GM12891 (cell line): ENCODE data around the gene PCK2.
"Not testable (repeated sequence)": the region's sequence is repeated elsewhere in the genome, so short reads cannot be mapped to it uniquely, and the experiment has no call there.

ENCODE experiments used
- DNase-seq: peaks from one replicate; pipeline ENCODE4 v3.0.0; 2011; ENCODE audit warnings: low spot score; ENCODE audit not compliant: insufficient read length
- FAIRE-seq: peaks from 2 replicates; lab custom pipeline; 2011; peaks lifted over from hg19 to GRCh38; lab: Jason Lieb, UNC
- PAX5 ChIP-seq: IDR thresholded peaks from 2 replicates; pipeline ENCODE4 v1.6.1; 2011; ENCODE audit warnings: low read length, moderate library complexity, mild to moderate bottlenecking; ENCODE audit not compliant: insufficient read depth, severe bottlenecking
- POLR2A ChIP-seq: IDR thresholded peaks from 2 replicates; pipeline ENCODE4 v1.6.1; 2011; ENCODE audit warnings: low read depth, low read length, control low read depth
- POLR2AphosphoS5 ChIP-seq: IDR thresholded peaks from 2 replicates; pipeline ENCODE4 v1.6.1; 2011; ENCODE audit warnings: low read depth, low read length, control low read depth
- POU2F2 ChIP-seq: IDR thresholded peaks from 2 replicates; pipeline ENCODE4 v1.6.1; 2011; ENCODE audit warnings: low read depth, mild to moderate bottlenecking, control low read depth, low read length, moderate library complexity
- SPI1 ChIP-seq: IDR thresholded peaks from 2 replicates; pipeline ENCODE4 v1.6.1; 2011; ENCODE audit warnings: low read depth, low read length, control low read depth
- TAF1 ChIP-seq: IDR thresholded peaks from 2 replicates; pipeline ENCODE4 v1.6.1; 2011; ENCODE audit warnings: low read depth, low read length, control low read depth

Gene PCK2

DNA sequence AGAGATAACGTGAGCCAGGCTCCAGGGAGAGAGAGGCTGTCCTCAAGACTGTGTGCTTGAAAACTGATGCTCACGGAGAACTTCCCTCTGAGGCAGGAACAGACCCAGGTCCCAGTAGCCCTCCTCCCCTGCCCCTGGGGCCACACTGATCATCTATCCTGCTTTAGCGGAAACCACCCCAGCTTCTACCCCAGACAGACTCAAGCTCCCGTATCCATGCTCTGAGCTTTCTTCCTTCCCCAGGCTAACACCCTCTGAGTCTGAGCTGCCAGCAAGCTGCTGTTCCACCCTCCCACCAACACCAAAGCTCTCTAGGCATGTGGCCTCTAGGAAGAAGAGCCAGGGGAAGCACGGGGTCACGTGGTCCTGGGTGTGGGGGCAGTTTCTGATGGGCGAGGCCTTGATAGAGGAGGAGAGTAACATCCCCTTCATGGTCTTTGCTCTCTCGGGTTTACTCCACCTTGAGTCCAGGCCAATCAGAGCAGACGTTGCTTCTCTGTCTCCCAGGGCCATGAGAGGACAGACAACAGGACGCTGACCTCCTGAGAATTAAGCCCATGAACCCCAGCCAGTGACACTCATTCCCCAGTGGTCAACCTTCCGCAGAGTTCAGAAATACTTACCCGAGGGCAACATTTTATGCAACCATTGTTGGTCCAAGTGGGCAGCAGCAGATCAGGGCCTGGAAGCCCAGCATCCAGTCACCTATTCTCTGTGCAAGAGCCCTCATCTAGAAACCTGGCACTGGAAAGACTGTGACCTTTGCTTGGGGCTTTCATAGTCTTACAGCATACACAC, 1.4 kb downstream of the PCK2 start:
- DNase-seq (peak; percentile 90), FAIRE-seq (peak; percentile 87)
- peak; percentile 98 for TF ChIP-seq POLR2A
- TF ChIP-seq POLR2AphosphoS5 = peak; percentile 98
- peak; percentile 98 for TF ChIP-seq TAF1
- no peak for TF ChIP-seq PAX5
- no peak for TF ChIP-seq SPI1
- peak; percentile 92 for TF ChIP-seq POU2F2

GRCh38 chr14:24096545-24097181, 2.6 kb downstream of the PCK2 start:
- FAIRE-seq = peak; percentile 26
- TF ChIP-seq POU2F2 = no peak
- no peak for TF ChIP-seq POLR2A
- no peak for TF ChIP-seq SPI1
- no peak for TF ChIP-seq POLR2AphosphoS5
- TF ChIP-seq PAX5 = no peak
- no peak for TF ChIP-seq TAF1
- no peak for DNase-seq

DNA sequence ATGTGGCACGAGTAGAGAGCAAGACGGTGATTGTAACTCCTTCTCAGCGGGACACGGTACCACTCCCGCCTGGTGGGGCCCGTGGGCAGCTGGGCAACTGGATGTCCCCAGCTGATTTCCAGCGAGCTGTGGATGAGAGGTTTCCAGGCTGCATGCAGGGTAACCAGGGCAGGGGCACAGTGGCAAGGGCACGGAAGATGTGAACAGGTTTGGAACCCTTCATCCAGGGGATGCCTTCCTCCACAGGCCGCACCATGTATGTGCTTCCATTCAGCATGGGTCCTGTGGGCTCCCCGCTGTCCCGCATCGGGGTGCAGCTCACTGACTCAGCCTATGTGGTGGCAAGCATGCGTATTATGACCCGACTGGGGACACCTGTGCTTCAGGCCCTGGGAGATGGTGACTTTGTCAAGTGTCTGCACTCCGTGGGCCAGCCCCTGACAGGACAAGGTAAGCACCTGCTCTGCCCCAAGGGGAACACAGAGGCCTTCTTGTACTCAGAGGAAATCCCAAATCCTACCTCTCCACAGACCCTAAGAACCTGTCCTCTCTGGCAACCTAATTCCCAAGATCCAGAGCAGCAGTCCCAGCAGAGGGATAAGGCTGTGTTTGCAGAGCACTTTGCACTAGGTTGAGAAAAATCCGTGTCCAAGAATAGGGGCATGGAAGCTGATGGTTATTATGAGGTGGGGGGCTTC, 4.3 kb downstream of the PCK2 start:
- DNase-seq (no peak), FAIRE-seq (no peak)
- TF ChIP-seq SPI1 (no peak), TAF1 (no peak), POU2F2 (no peak), POLR2AphosphoS5 (no peak), PAX5 (no peak), POLR2A (no peak)

- DNase-seq (no peak), FAIRE-seq (no peak)
- TF ChIP-seq POU2F2 = no peak
- TF ChIP-seq SPI1 = no peak
- TF ChIP-seq POLR2AphosphoS5 = no peak
- TF ChIP-seq TAF1 = no peak
- no peak for TF ChIP-seq PAX5
- TF ChIP-seq POLR2A = no peak
Observed at GRCh38 chr14:24098927-24099813, 5.1 kb downstream of the PCK2 start.

DNA sequence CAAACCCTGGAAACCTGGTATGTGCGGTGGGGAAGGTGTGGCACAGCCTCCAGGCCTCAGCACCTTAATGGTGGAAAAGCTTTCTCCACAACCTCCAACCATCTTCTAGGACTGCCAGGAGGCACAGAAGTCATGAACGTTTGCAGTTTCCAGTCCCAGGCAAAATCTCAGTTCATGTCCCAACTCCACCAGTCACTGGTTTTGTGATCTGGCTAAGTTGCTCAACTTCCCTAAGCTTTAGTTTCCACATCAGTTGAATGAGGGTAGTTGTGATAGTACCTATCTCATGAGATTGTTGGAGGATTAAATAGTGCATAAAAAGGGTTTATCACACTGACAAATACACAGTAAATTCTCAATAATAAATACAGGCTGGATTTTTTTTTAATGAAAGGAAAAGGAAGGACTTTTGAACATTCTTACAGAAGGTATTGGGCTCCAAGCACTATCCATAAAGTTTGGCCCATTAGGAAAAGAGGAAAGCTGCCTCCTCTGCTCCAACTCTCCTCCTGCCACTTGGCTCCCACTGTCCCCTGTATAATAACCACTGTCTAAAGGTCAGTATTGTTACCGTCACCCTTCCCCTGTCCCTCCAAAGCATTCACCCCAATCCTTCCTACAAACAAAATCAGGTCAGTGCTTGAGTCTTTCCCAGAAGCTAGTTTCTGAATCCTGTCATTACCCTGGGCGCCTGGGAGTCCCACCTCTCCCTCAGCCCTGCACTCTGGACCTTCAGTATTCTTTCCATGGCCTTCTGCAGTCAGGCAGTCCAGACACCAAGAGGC, 6.3 kb downstream of the PCK2 start:
- DNase-seq (no peak), FAIRE-seq (no peak)
- no peak for TF ChIP-seq SPI1
- no peak for TF ChIP-seq POLR2AphosphoS5
- TF ChIP-seq TAF1 = no peak
- no peak for TF ChIP-seq PAX5
- TF ChIP-seq POLR2A = no peak

DNA sequence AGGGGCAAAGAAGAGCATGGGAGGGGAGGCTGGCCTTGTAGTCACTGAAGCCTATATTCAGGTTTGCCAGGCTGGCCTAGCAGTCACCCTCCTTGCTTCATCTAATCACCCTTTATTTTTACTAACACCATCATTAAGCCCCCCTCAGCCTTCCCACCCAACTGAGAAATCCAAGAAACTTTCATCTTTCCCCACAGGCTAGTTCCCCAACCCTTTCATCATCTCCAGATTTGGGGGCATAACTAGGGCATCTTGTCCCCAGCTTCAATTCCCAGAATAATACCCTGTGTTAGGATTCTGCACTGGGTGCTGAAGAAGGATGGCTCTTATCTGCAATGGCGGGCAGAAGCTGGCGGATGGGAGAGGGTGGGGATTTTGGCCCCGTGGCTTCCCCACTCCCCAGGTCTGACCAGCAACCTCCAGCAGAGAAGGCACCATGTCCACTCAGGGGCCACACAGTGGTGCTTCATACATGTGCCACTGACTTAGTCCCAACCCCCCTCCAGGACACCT, 6.9 kb downstream of the PCK2 start:
- DNase-seq (no peak), FAIRE-seq (no peak)
- TF ChIP-seq PAX5 (no peak), POLR2AphosphoS5 (no peak), SPI1 (no peak), POU2F2 (no peak)

GRCh38 chr14:24102357-24103048, 8.4 kb downstream of the PCK2 start:
- TF ChIP-seq TAF1 (no peak), SPI1 (no peak)
- FAIRE-seq = no peak
- no peak for DNase-seq

DNA sequence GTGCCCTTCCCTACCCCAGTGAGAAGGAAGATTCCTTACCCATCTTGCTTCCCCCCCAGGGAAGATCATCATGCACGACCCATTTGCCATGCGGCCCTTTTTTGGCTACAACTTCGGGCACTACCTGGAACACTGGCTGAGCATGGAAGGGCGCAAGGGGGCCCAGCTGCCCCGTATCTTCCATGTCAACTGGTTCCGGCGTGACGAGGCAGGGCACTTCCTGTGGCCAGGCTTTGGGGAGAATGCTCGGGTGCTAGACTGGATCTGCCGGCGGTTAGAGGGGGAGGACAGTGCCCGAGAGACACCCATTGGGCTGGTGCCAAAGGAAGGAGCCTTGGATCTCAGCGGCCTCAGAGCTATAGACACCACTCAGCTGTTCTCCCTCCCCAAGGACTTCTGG, 9.3 kb downstream of the PCK2 start:
- TF ChIP-seq POLR2A (no peak), POLR2AphosphoS5 (no peak), TAF1 (no peak), SPI1 (no peak), POU2F2 (no peak), PAX5 (no peak)
- FAIRE-seq (no peak), DNase-seq (no peak)

DNA sequence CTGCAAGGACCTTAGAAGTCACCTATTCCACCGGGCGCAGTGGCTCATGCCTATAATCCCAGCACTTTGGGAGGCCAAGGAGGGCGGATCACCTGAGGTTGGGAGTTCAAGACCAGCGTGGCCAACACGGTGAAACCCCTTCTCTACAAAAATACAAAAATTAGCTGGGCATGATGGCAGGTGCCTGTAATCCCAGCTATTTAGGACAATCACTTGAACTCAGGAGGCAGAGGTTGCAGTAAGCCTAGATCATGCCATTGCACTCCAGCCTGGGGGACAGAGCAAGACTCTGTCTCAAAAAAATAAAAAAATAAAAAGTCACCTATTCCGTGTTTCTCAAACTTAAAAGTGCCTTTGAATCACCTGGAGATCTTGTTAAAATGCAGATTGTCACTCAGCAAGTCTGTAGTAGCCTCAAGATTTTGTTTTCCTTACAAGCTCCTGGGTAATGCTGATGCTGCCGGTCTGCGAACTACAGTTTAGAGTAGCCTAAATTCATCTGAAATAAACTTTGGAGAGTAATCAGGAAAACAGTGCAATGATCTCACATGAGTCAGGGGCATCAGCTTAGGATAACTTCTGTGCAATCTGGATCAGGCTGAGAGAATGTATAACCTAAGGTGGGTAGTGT, 11.6 kb downstream of the PCK2 start:
- not testable (repeated sequence) for DNase-seq, FAIRE-seq
